ENCODE results near the gene CTDSPL.

- TF ChIP-seq TAF1 (IDR thresholded peaks at IDR 0.05; ENCODE audit: low read depth, low read length) (no peak), POLR2A (IDR thresholded peaks at IDR 0.05; ENCODE audit: control extremely low read depth in 1 of 2, low read depth in 2 of 2, low read length in 2 of 2) (no peak), CBX8 (IDR thresholded peaks at IDR 0.05; ENCODE audit: borderline replicate concordance, low read depth, low read length) (no peak), CTCF (IDR thresholded peaks at IDR 0.05; ENCODE audit: control extremely low read depth in 1 of 3, insufficient read depth in 1 of 3, low read depth in 1 of 3, low read length in 3 of 3) (no peak)
Measured at GRCh38 chr3:37971467-37971866, 109.8 kb downstream of the CTDSPL start.
